ENCODE results near the gene ST7L.

Gene ST7L

GRCh38 chr1:112575154-112575804 lies 43.7 kb downstream of the ST7L start:
- Histone ChIP-seq H3K4me1 (ENCODE audit: control insufficient read depth, low read depth, low read length) (no peaks in the 10 kb centered on the region), H3K36me3 (ENCODE audit: control insufficient read depth, low read depth, low read length) (peaks cover 19% of the 10 kb centered on the region), H3K9ac (ENCODE audit: low read length) (no peak overlapping the region), H3K9me3 (ENCODE audit: control insufficient read depth, low read depth, low read length) (no peaks in the 10 kb centered on the region), H3K4me3 (ENCODE audit: low read length) (no peak overlapping the region), H3K27ac (ENCODE audit: low read length) (no peak overlapping the region), H3K27me3 (ENCODE audit: control insufficient read depth, insufficient read depth, low read length) (no peaks in the 10 kb centered on the region)

GRCh38 chr1:112565800-112566199 lies 53.1 kb downstream of the ST7L start:
- peaks cover 3% of the 10 kb centered on the region for H3K36me3 ChIP-seq (ENCODE audit: control insufficient read depth, low read depth, low read length)
- no peaks in the 10 kb centered on the region for H3K4me1 ChIP-seq (ENCODE audit: control insufficient read depth, low read depth, low read length)
- no peak overlapping the region for H3K4me3 ChIP-seq (ENCODE audit: low read length)
- H3K9me3 ChIP-seq (ENCODE audit: control insufficient read depth, low read depth, low read length): no peaks in the 10 kb centered on the region
- no peak overlapping the region for H3K27ac ChIP-seq (ENCODE audit: low read length)
- no peak overlapping the region for H3K9ac ChIP-seq (ENCODE audit: low read length)
- H3K27me3 ChIP-seq (ENCODE audit: control insufficient read depth, insufficient read depth, low read length): no peaks in the 10 kb centered on the region

GRCh38 chr1:112564081-112564480 lies 54.9 kb downstream of the ST7L start:
- Histone ChIP-seq H3K9me3 (ENCODE audit: control insufficient read depth, low read depth, low read length) (no peaks in the 10 kb centered on the region), H3K9ac (ENCODE audit: low read length) (no peak overlapping the region), H3K4me3 (ENCODE audit: low read length) (no peak overlapping the region), H3K36me3 (ENCODE audit: control insufficient read depth, low read depth, low read length) (no peaks in the 10 kb centered on the region), H3K27ac (ENCODE audit: low read length) (no peak overlapping the region), H3K4me1 (ENCODE audit: control insufficient read depth, low read depth, low read length) (no peaks in the 10 kb centered on the region), H3K27me3 (ENCODE audit: control insufficient read depth, insufficient read depth, low read length) (no peaks in the 10 kb centered on the region)

- Histone ChIP-seq H3K9me3 (ENCODE audit: control insufficient read depth, low read depth, low read length) (no peaks in the 10 kb centered on the region), H3K27me3 (ENCODE audit: control insufficient read depth, insufficient read depth, low read length) (no peaks in the 10 kb centered on the region), H3K27ac (ENCODE audit: low read length) (no peak overlapping the region), H3K36me3 (ENCODE audit: control insufficient read depth, low read depth, low read length) (no peaks in the 10 kb centered on the region), H3K9ac (ENCODE audit: low read length) (no peak overlapping the region), H3K4me3 (ENCODE audit: low read length) (no peak overlapping the region), H3K4me1 (ENCODE audit: control insufficient read depth, low read depth, low read length) (no peaks in the 10 kb centered on the region)
These were observed 55.6 kb downstream of the ST7L start for GRCh38 chr1:112563341-112563740.

- Histone ChIP-seq H3K9ac (ENCODE audit: low read length) (no peak overlapping the region), H3K36me3 (ENCODE audit: control insufficient read depth, low read depth, low read length) (no peaks in the 10 kb centered on the region), H3K4me3 (ENCODE audit: low read length) (no peak overlapping the region), H3K27ac (ENCODE audit: low read length) (no peak overlapping the region), H3K4me1 (ENCODE audit: control insufficient read depth, low read depth, low read length) (no peaks in the 10 kb centered on the region), H3K27me3 (ENCODE audit: control insufficient read depth, insufficient read depth, low read length) (no peaks in the 10 kb centered on the region), H3K9me3 (ENCODE audit: control insufficient read depth, low read depth, low read length) (no peaks in the 10 kb centered on the region)
These were observed 60.3 kb downstream of the ST7L start for GRCh38 chr1:112558634-112559033.

- Histone ChIP-seq H3K36me3 (ENCODE audit: control insufficient read depth, low read depth, low read length) (no peaks in the 10 kb centered on the region), H3K9me3 (ENCODE audit: control insufficient read depth, low read depth, low read length) (no peaks in the 10 kb centered on the region), H3K4me1 (ENCODE audit: control insufficient read depth, low read depth, low read length) (no peaks in the 10 kb centered on the region), H3K27me3 (ENCODE audit: control insufficient read depth, insufficient read depth, low read length) (no peaks in the 10 kb centered on the region), H3K4me3 (ENCODE audit: low read length) (no peak overlapping the region), H3K9ac (ENCODE audit: low read length) (no peak overlapping the region), H3K27ac (ENCODE audit: low read length) (no peak overlapping the region)
These were observed 61.6 kb downstream of the ST7L start for GRCh38 chr1:112557385-112557784.

GRCh38 chr1:112554411-112554810 lies 64.5 kb downstream of the ST7L start:
- Histone ChIP-seq H3K4me1 (ENCODE audit: control insufficient read depth, low read depth, low read length) (no peaks in the 10 kb centered on the region), H3K4me3 (ENCODE audit: low read length) (no peak overlapping the region)

GRCh38 chr1:112549590-112549989 lies 69.4 kb downstream of the ST7L start:
- H3K4me3 ChIP-seq (ENCODE audit: low read length): no peak overlapping the region
- H3K36me3 ChIP-seq (ENCODE audit: control insufficient read depth, low read depth, low read length): peaks cover 7% of the 10 kb centered on the region
- no peaks in the 10 kb centered on the region for H3K9me3 ChIP-seq (ENCODE audit: control insufficient read depth, low read depth, low read length)
- H3K9ac ChIP-seq (ENCODE audit: low read length): no peak overlapping the region
- no peaks in the 10 kb centered on the region for H3K27me3 ChIP-seq (ENCODE audit: control insufficient read depth, insufficient read depth, low read length)
- H3K27ac ChIP-seq (ENCODE audit: low read length): no peak overlapping the region
- no peaks in the 10 kb centered on the region for H3K4me1 ChIP-seq (ENCODE audit: control insufficient read depth, low read depth, low read length)

More at GRCh38 chr1:112554411-112554810, 64.5 kb downstream of the ST7L start:
- Histone ChIP-seq H3K9ac (ENCODE audit: low read length) (no peak overlapping the region), H3K36me3 (ENCODE audit: control insufficient read depth, low read depth, low read length) (no peaks in the 10 kb centered on the region), H3K9me3 (ENCODE audit: control insufficient read depth, low read depth, low read length) (no peaks in the 10 kb centered on the region), H3K27ac (ENCODE audit: low read length) (no peak overlapping the region), H3K27me3 (ENCODE audit: control insufficient read depth, insufficient read depth, low read length) (no peaks in the 10 kb centered on the region)

- H3K9ac ChIP-seq (ENCODE audit: low read length): no peak overlapping the region
- H3K4me3 ChIP-seq (ENCODE audit: low read length): no peak overlapping the region
- no peaks in the 10 kb centered on the region for H3K9me3 ChIP-seq (ENCODE audit: control insufficient read depth, low read depth, low read length)
- H3K27me3 ChIP-seq (ENCODE audit: control insufficient read depth, insufficient read depth, low read length): no peaks in the 10 kb centered on the region
- no peak overlapping the region for H3K27ac ChIP-seq (ENCODE audit: low read length)
- H3K4me1 ChIP-seq (ENCODE audit: control insufficient read depth, low read depth, low read length): no peaks in the 10 kb centered on the region
- H3K36me3 ChIP-seq (ENCODE audit: control insufficient read depth, low read depth, low read length): peaks cover 7% of the 10 kb centered on the region
These were observed 70.4 kb downstream of the ST7L start for GRCh38 chr1:112548547-112548946.

GRCh38 chr1:112546076-112546475 lies 72.9 kb downstream of the ST7L start:
- Histone ChIP-seq H3K9me3 (ENCODE audit: control insufficient read depth, low read depth, low read length) (no peaks in the 10 kb centered on the region), H3K4me3 (ENCODE audit: low read length) (no peak overlapping the region), H3K36me3 (ENCODE audit: control insufficient read depth, low read depth, low read length) (peaks cover 12% of the 10 kb centered on the region), H3K4me1 (ENCODE audit: control insufficient read depth, low read depth, low read length) (no peaks in the 10 kb centered on the region), H3K27ac (ENCODE audit: low read length) (no peak overlapping the region), H3K9ac (ENCODE audit: low read length) (no peak overlapping the region), H3K27me3 (ENCODE audit: control insufficient read depth, insufficient read depth, low read length) (no peaks in the 10 kb centered on the region)

GRCh38 chr1:112544751-112545150 lies 74.2 kb downstream of the ST7L start:
- Histone ChIP-seq H3K27ac (ENCODE audit: low read length) (no peak overlapping the region), H3K4me3 (ENCODE audit: low read length) (no peak overlapping the region), H3K4me1 (ENCODE audit: control insufficient read depth, low read depth, low read length) (no peaks in the 10 kb centered on the region), H3K27me3 (ENCODE audit: control insufficient read depth, insufficient read depth, low read length) (no peaks in the 10 kb centered on the region), H3K9ac (ENCODE audit: low read length) (no peak overlapping the region), H3K9me3 (ENCODE audit: control insufficient read depth, low read depth, low read length) (no peaks in the 10 kb centered on the region), H3K36me3 (ENCODE audit: control insufficient read depth, low read depth, low read length) (peaks cover 12% of the 10 kb centered on the region)

GRCh38 chr1:112544011-112544688 lies 74.8 kb downstream of the ST7L start:
- Histone ChIP-seq H3K9me3 (ENCODE audit: control insufficient read depth, low read depth, low read length) (no peaks in the 10 kb centered on the region), H3K27me3 (ENCODE audit: control insufficient read depth, insufficient read depth, low read length) (no peaks in the 10 kb centered on the region), H3K4me1 (ENCODE audit: control insufficient read depth, low read depth, low read length) (no peaks in the 10 kb centered on the region), H3K36me3 (ENCODE audit: control insufficient read depth, low read depth, low read length) (peaks cover 12% of the 10 kb centered on the region), H3K9ac (ENCODE audit: low read length) (no peak overlapping the region), H3K4me3 (ENCODE audit: low read length) (no peak overlapping the region), H3K27ac (ENCODE audit: low read length) (no peak overlapping the region)
